HG03064 (cell line): ENCODE results near the gene RBM14.
"Not testable (repeated sequence)": the region's sequence is repeated elsewhere in the genome, so short reads cannot be mapped to it uniquely, and the experiment has no call there.

ENCODE experiments used
- ATAC-seq: cut with Tn5 transposase; IDR thresholded peaks from one replicate; pipeline ENCODE4 v1.9.1; 2021; ENCODE audit warnings: low read depth; ENCODE audit not compliant: unreplicated experiment

The RBM14 gene

DNA sequence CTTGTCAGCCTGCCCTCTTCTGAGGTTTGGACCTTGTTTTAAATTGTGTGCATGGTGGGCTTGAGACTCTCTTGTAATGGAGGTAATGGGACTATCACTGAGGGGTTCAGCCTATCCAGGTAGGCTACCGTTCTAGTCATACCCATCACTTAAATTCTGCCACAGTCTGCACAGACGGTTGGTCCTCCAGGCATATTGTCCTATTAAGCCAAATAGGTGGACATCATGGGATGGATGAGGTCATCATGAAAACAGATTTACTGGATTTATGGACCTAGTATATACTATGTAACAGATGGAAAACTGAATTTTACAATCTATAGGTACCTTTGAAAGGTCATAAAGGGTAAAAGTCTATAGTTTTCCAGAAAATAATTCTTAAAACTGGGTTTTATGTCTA lies 12.9 kb downstream of the RBM14 start:
- ATAC-seq: no peak

DNA sequence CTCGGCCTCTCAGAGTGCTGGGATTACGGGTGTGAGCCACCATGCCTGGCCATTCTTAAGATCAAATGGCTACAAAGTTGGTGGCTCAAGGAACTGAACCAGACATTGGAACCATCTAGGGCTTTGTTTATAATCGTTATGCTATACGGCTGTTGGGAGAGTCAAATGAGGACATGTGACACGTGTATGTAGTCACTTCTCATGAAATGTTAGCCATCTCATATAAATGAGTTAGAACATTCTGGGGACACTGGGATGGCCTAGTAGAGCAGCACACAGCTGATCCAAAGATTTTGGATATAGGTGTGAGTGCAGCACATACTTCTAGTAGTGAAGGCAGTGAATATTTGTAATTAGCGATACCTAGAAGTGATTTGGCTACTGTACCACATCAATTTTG lies 15.5 kb downstream of the RBM14 start:
- ATAC-seq: no peak

DNA sequence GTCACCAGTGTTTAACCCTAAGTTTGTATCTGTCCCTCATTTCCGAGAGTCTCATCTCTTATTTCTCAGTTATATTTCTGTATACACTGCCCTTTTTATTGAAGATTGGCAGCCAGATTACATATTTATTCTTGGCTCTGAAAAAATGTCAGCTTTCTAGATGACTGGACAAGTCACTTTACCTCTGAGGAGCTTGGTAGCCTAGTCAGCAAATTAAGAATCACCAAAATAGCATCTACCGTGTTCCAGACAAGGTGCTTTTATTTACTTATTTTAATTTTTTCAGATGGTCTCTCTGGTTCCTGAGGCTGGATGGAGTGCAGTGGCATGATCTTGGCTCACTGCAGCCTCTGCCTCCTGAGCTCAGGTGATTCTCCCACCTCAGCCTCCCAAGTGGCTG lies 16.5 kb downstream of the RBM14 start:
- ATAC-seq: no peak

DNA sequence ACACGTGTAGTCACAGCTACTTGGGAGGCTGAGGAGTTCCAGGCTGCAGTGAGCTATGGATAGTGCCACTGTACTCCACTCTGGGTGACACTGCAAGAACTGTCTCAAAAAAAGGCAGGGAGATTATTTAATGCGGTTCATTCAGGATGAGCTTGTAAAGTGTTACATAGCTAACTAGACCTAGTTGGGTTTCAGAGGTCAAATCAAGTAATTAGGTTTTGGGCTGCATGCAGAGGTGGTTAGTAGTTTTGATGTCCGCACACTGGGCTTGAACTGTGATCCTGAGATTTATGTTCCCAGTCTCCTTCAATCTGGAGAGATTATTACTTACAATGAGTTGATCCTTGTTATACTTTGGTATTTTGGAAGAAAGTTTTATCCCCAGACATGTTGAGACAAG lies 20.0 kb downstream of the RBM14 start:
- ATAC-seq: no peak

DNA sequence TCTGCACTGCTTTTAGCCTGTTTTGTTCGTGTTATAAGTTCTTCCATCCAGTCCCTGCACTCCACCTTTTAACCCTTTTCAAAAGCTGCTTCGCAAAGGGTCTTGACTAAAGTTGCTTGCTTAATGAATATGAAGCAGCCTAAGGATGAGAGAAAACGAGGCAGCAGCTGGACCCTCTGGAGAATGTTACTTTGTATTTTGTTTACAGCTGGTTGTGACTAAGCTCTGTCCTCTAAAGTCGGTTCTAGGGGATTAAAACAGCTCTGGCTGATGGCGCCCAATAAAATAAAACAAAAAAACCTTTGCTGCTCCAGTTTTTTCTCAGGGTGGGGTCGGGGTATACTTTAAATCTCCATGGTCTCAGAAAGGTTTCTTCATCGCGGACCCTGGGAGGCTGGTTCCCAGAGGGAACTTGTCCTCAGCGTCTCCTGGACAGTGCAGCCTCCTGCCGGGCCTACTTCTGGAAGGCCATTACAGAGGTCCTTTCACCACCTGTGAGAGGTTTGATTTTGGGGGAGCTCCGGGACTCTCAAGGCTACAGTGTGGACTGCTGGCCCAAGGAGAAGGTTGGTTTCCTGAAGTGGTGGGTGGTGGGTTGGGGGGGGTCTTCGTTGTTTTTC lies 21.2 kb downstream of the RBM14 start:
- ATAC-seq: no peak

DNA sequence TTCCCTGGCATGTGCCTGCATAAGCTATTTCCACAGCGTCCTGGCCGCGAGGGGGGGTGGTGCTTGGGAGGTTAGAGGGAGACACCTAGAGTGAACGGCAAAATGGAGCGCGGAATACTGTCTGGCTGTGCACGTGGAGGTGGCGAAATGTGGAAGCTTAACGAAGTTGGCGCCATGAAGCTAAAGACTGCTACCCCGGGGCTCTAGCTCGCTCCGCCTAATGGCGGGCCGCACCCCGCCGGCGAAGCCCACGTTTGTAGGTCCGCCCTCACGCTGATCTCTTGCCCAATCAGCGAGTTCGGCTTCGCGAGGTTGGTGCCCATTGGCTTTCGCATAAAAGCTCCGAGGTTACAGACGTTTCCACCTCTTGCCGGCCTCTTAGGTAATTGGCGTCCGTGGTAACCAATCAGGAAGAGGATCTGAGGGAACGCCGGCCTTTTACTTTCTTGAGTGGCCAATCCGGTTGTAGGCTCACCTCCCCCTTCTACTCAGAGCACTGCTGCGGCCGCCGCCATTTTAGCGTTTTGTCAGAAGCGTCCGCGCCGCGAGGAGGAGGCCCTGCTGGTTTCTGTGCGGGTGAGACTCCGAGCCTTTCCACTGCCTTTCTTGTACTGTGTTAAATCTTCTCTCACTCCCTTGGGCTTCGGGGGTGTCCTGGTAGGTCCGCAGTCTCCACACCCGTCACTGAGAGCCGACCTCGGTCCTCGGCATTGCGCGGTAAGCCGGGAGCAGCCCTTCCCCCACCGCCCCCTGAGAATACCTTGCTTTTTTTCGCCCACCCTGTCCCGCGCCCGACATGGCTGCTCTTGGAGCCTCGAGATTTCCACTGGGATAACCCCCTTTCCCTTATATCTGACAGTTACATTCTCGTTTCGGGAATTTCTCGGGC lies 22.0 kb downstream of the RBM14 start, which contains the start of gene RBM4:
Gene RBM4, plus strand, starts transcription at position 527 of the 889 bp plus-strand sequence. CDS start 1,009 bp downstream, outside the sequence.
- peak; percentile 89 for ATAC-seq

DNA sequence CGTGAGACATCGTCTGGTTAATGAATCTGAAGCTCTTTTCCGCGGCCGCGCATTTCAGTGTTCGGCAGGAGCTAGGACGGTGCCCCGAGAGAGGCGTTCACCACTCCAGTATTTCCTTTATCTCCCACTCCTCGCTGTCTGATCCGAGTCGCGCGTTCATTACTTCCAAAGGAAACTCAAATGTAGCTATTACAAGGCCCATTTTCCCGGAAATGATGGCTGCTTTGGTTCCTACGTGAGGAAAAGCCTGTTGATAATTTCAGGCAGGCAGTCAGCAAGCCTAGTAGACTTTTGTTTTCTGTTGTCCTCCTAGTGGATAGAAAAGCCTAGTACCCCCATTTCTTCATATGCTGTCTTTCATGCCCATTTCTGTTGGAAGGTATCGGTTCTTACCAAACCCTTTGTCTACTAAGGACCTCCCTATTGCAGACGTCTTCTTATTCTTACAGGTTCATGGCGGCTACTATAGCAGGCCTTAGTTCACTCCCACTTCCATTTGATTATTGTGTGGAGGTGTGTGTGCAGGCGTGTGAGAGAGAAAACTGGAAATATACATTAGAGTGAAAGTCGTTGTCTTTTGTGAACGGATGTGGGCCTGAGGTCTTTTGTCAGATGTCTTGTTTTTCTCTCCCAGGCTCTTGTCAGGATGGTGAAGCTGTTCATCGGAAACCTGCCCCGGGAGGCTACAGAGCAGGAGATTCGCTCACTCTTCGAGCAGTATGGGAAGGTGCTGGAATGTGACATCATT lies 22.8 kb downstream of the RBM14 start:
- ATAC-seq: no peak

DNA sequence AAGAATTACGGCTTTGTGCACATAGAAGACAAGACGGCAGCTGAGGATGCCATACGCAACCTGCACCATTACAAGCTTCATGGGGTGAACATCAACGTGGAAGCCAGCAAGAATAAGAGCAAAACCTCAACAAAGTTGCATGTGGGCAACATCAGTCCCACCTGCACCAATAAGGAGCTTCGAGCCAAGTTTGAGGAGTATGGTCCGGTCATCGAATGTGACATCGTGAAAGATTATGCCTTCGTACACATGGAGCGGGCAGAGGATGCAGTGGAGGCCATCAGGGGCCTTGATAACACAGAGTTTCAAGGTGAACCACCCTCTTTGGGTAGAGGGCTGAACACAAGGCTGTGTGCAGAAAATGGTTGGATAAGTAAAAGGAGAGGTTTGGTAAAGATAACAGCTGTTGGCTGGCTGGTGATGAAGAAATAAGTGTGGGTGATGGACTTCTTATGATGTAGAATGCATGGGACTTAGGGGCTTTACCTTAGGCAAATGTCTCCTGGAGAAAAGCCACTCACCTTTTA lies 23.4 kb downstream of the RBM14 start:
- not testable (repeated sequence) for ATAC-seq

DNA sequence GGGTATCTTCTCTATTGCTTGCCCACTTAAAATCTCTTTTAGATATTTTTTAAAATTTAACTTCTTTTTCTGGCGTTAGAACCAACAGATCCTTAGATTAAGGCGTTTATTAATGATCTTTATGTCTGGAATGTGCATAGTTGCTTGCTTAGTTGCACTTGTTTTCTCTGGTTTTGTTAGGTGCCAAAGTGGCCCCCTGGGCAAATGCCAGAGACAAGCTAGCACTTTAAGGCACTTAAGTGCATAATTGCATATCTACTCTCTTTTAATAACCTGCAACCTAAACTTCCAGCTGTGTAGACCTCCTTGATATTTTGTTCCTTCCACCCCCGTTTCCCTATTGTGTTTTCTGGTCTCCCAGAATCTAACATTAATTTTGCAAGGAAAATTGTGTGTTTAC lies 25.4 kb downstream of the RBM14 start:
- no peak for ATAC-seq

DNA sequence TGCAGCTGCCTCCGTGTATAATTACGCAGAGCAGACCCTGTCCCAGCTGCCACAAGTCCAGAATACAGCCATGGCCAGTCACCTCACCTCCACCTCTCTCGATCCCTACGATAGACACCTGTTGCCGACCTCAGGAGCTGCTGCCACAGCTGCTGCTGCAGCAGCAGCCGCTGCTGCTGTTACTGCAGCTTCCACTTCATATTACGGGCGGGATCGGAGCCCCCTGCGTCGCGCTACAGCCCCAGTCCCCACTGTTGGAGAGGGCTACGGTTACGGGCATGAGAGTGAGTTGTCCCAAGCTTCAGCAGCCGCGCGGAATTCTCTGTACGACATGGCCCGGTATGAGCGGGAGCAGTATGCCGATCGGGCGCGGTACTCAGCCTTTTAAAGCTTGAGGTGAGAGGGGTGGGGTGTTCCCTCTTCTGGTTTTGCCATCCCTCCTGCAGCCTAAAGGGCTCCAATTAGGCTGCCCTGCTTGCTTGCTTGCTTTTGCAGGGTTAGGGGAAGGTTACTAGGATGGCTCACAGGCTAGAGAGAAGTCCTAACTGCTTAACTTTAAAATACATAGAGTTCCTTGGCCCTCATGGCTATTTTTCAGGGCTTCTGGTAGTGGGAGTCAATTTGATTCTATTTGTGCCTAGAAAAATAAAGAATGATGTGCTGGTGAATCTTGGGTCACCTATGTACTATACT lies 27.5 kb downstream of the RBM14 start:
- ATAC-seq: no peak

DNA sequence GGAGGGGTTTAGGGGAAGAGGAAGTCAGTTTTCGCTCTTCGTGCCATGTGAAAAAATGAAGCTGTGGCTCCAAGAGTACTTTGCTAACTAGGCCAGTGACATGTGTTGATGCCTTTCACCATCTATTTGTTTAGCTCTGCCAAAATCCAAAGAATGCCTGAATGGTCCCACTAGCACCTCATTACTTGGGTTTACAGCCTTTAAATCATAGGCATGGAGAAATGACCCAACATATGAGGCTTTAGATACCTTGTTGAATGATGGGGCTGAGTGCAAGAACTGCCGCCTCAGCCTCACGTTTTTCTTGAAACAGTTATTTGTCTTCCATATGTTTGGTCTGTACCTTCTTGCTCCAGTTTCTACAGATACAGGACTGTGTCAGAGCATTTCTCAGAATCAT lies 30.4 kb downstream of the RBM14 start:
- ATAC-seq: no peak

DNA sequence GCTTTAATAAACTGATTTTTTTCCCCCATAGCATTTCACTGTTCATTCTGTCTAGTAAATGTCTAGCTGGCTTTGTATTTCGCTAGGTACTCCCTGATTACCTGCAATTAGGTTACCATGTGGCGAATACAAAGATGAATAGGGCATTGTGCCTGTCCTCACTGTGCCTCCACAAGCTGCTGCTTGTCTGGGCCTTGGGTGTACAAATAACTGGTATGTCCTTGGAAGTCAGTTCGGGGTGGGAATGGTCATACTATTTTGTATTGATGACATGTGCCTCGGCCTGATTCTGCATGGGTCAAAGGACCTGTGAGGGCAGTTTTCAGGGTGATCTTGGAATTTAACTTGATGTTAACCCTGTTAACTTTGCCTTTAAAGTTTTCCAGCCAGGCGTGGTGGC lies 33.5 kb downstream of the RBM14 start:
- no peak for ATAC-seq

DNA sequence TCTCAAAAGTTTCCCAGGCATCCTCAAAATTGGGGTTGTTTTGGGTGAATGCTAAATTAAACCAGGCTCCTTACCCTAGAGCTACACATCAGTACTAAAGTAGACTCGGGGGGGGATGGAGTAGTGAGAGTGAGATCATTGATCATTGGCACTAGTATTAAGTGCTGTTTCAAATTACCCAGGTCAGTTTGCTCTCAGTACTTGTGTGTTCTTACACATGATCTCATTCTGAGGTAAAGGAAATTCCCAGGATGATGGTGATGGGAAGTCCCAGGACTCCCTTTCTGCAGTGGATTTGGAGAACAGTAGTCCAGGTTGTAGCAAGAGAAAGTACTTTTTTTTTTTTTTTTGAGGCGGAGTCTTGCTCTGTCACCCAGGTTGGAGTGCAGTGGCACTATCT lies 34.6 kb downstream of the RBM14 start:
- no peak for ATAC-seq

DNA sequence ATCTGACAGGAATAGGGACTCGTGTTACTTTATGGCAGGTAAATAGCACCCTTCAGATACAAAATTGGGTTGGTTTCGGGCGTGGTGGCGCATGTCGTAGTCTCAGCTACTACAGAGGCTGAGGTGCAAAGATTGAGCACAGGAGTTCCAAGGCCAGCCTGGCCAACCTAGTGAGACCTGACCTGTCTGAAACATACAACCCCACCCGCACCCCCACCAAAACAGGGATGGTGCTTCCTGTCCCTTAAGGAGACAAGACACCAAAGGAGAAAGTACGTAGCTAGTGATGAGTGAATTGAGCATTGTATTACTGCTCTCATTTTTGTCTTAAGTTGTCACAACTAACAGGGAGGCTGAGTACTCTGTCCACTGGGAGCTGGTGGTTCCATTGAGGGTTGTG lies 36.2 kb downstream of the RBM14 start:
- ATAC-seq: no peak

DNA sequence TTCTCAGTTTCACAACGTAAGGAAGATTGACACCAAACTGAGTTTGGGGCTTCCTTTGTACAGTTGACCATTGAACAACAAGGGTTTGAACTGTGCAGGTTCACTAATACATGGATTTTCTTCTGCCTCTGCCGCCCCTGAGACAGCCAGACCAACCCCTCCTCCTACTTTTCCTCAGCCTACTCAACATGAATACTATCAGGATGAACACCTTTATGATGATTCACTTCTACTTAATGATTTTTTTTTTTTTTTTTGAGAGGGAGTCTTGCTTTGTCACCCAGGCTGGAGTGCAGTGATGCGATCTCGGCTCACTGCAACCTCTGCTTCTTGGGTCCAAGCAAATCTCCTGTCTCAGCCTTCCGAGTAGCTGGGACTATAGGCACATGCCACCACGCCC lies 36.7 kb downstream of the RBM14 start:
- no peak for ATAC-seq

DNA sequence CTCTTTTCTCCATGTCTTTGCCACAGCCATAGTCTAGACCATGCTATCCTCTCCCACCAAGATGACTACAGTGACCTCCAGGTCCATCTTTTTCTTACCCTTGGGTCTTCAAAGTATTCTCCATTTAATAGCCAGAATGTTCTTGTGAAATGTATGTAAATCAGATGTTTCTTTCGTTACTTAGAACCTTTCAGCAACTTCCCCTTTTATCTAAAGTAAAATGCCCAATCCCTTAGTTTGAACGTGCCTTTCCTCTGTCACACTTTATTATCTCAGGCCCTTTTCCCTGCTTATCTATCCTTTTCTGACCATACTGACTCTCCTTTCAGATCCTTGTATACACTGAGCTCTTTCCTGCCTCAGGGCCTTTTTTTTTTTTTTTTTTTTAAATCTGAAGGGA lies 43.3 kb downstream of the RBM14 start:
- no peak for ATAC-seq

DNA sequence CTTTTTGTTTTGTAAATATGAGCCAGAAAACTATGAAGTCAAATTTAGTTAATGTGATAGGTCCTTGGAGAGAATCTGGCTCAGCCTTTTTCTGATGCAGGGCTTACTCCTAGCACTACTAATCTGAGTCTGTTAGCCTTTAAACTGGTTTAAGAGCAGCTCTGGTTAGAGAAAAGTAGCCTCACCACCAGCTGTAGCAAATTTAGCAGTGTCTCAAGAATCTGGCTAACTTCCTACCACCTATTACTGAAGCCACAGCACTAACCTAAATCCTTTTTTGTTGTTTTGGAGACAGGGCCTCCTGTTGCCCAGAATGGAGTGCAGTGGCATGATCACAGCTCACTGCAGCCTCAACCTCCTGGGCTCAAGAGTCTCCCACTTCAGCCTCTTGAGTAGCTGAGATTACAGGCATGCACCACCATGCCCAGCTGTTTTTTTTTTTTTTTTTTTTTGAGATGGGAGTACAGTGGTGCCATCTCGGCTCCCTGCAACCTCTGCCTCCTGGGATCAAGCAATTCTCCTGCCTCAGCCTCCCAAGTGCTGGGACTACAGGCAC lies 47.4 kb downstream of the RBM14 start:
- ATAC-seq: no peak

DNA sequence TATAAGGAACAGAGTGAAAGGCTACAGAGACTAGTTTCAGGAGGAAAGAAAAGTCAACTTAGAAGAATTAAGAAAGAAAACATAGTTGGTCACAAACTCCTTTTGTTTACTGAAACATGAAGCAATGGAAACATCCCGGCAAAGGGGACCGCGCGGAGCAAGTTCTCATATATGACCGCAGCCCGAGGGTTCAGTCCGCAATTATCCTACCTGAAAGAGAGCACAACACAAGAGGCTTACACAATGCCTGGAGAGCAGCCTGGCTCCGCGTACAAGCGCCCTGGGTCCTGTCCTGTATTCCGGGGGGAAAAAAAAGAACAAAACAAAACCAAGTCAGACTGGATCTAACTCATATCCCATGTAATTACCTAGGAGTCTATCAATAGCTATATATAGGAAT lies 48.9 kb downstream of the RBM14 start:
- no peak for ATAC-seq

DNA sequence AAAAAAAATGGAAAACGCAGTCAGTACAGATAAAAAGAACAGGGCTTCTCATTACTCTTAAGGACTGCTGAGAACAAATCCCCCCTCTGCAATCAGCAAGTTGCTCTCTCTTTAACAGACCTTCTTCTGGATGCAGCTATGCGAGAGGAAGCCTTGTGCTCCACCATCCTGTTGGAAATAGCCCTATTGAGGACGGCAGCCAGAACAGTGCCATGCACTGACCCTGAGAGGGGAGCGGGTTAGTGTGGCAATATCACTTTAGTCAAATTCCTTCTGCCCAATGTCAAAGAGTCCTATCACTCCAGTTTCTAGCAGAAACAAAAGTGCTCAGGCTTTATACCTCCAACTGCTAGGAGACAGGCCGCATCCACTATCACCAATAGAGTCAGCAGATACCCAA lies 54.4 kb downstream of the RBM14 start:
- no peak for ATAC-seq

DNA sequence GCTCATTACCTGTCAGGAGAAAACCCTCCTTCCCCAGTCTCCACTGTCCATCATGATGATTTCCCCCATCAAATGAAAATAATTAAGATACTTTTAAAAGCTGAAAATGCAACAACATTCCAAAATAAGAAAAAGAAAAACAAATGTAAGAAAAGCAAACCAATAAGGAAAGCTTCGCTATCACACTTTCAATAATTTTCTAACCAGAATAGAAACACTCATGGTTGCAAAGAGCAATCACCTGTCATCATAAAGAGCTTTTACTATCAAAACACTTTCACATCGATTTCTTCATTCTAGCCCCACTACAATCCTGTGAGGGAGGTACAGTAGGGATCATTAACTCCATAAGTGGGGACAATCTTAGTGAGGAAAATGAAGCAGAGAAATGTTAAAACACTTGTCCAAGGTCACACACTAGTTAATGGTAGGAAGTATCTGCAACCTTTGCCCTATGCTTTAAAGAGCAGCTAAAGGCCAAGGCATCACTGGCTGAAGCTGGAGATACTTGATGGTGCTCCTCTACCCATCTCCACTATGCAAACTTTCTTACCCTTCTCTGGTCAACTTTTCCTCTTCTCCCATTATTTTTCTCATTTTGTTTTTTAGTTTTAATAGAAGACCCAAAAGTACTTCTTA lies 58.7 kb downstream of the RBM14 start:
- ATAC-seq: no peak
